B cell (primary cell): Measurements from ENCODE around the gene CHST15.

Source experiments
- CTCF ChIP-seq: fragments of 200-600 bp; IDR thresholded peaks from one replicate; pipeline ENCODE4 v1.8.0; 2022; ENCODE audit warnings: antibody characterized with exemption, mild to moderate bottlenecking
- EZH2 ChIP-seq: IDR thresholded peaks from 2 replicates; pipeline ENCODE4 v1.6.1; 2012; ENCODE audit warnings: borderline replicate concordance, low read depth, mild to moderate bottlenecking, moderate library complexity, low read length; ENCODE audit not compliant: insufficient read depth, poor library complexity, severe bottlenecking

DNA sequence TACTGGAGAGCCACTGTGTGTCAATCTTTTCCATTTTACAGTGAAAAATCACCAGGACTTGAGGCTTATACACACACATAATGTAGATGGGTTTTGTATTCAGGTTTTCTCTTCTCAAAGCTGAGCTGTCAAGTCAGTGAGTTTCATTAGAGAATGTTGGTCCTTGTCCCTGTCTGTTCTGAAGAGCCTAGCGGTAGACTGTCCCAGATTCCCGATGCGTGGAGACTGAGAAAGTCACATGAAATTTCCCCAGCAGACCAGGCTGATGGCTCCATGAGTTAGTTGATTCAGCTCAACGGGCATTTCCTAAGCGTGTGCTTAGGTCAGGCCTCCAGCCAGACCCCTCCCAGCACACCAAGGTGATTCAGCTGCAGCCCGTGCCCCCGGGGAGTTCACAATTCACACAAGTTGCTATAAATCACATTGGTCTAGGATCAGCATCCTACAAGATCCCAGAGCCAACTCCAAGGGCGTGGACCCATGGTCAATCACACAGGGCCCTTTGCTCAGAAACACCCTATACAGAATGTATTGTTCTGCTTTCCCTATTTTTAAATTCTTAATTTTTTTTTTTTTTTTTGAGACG, 17.2 kb downstream of the CHST15 start:
- no peak for TF ChIP-seq CTCF
- TF ChIP-seq EZH2 = no peak
